ENCODE measurements around the gene CMPK2.

- TF ChIP-seq EZH2 (IDR thresholded peaks at IDR 0.05) (no peak), POLR2AphosphoS5 (IDR thresholded peaks at IDR 0.05; ENCODE audit: borderline replicate concordance, low read depth, low read length) (no peak)
Measured at GRCh38 chr2:6854416-6854815, 11.3 kb downstream of the CMPK2 start.

All from SK-N-MC (cell line).